ENCODE data around the gene ANP32B.

Gene ANP32B

DNA sequence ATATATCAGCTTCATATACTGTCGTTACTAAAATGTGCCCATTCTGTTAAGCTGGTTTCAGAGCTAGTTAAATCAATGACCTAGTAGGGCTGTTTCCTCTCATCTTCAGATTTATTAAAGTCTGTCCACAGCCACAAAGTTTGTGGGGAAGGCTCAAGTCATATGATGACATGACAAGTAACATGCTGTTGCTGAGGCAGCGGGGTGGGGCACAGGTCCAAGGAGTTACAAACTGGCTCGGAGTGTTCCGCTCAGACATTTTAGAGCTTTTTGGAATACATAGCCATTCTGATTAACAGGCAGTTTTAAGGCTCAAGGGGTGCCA is 2.7 kb upstream of the ANP32B start:
- TF ChIP-seq, protein P1, sequence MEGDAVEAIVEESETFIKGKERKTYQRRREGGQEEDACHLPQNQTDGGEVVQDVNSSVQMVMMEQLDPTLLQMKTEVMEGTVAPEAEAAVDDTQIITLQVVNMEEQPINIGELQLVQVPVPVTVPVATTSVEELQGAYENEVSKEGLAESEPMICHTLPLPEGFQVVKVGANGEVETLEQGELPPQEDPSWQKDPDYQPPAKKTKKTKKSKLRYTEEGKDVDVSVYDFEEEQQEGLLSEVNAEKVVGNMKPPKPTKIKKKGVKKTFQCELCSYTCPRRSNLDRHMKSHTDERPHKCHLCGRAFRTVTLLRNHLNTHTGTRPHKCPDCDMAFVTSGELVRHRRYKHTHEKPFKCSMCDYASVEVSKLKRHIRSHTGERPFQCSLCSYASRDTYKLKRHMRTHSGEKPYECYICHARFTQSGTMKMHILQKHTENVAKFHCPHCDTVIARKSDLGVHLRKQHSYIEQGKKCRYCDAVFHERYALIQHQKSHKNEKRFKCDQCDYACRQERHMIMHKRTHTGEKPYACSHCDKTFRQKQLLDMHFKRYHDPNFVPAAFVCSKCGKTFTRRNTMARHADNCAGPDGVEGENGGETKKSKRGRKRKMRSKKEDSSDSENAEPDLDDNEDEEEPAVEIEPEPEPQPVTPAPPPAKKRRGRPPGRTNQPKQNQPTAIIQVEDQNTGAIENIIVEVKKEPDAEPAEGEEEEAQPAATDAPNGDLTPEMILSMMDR (IDR thresholded peaks at IDR 0.05; ENCODE audit: low read depth, low read length): no peak
- no peaks in the 10 kb centered on the region for H3K27me3 ChIP-seq (ENCODE audit: insufficient read depth, low read depth, severe bottlenecking)
- peaks cover 14% of the 10 kb centered on the region for H3K36me3 ChIP-seq
- peaks cover 5% of the 10 kb centered on the region for H3K9me3 ChIP-seq (ENCODE audit: severe bottlenecking)
- no peak for DNase-seq
- peak overlapping the region; percentile 100 for H3K27ac ChIP-seq
- no peak overlapping the region for H3K4me3 ChIP-seq (ENCODE audit: low read depth, low read length)

DNA sequence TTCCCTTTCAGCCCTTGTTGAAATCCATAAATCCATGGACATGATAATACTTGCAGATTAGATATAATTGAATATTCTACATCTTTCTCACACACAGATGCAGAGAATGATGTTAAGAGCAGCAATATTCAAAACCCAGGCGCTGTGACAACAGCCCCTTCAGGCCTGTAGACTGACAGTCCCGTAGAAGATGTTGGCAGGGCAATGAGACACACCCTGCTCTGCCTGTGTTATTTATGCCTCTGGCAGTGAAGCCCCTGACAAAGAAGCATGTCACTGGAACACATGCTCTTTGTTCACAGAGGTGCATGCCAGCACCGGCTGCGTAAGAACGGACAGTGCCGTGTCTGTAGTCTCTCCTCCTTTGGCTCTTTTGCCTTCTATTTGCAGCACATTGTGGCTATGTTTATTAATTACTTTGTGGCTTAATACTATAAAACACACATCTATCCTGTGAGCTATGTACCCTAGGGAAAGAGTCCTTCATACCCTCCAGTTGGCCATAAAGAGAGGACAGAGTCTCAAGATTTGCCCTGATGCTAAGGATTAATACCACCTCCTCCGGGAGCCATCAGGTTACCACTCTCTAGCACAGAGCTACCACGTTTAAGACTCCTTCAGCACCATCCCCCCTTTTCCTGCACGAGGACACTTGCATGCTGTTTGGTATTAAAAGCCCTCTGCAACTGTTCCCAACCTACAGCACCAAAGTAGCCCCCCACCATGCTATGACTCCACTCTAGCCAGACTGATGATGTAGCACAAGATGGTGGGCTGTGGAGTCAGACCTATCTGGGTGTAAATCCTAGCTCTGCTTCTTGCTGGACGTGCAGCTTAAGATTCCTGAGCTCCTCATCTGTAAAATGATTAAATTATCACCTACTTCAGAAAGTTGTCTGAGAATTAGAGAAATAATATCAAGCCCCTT is 2.0 kb upstream of the ANP32B start:
- DNase-seq: peak; percentile 38
- peak overlapping the region; percentile 88; the same call in 1 of the 2 replicates for H3K4me3 ChIP-seq (ENCODE audit: low read depth, low read length)

DNA sequence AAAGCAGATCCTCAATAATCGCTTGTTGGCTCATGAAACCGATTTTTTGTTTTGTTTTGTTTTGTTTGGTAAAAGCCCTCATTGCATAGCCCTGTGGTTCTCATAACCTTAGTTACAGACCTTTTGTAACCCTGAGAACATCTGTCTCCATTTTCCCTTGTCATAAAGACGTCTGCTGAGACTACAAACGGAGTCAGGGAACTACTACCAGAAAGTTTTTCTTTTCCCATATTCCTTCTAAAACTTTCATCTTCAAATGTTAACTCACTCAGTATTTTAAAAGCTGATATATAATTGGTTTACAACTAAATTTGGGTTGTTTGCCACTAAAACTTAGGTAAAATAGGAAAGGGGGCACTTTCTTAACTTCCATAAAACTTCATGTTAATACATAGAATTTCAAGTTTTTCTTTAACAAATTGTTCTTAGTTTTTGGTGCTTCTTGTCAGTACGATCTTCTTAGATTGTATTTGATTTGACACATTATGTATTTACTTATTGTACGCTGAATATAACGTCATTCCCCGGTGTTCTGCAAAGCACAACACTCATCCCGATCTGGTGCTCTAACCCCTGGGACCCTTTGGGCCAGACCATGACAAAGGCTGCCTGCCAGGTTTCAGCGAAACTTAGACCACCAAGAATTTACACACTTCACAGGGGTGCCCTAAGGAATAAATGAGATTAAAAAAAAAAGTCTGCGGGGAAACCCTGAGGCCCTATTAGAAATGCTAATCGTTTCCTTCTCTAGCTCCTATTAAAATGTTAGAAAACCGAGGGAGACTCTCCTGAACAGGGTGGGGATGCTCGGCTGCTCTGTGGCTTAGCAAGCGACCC is 1.1 kb upstream of the ANP32B start:
- DNase-seq: no peak
- TF ChIP-seq, protein P1 (IDR thresholded peaks at IDR 0.05; ENCODE audit: low read depth, low read length): no peak
- Histone ChIP-seq H3K27ac (peak overlapping the region; percentile 100), H3K4me3 (ENCODE audit: low read depth, low read length) (peak overlapping the region; percentile 88), H3K27me3 (ENCODE audit: insufficient read depth, low read depth, severe bottlenecking) (no peaks in the 10 kb centered on the region), H3K36me3 (peaks cover 17% of the 10 kb centered on the region), H3K9me3 (ENCODE audit: severe bottlenecking) (peaks cover 5% of the 10 kb centered on the region)

More for the DNA sequence above, 2.0 kb upstream of the ANP32B start:
- TF ChIP-seq, protein P1 (IDR thresholded peaks at IDR 0.05; ENCODE audit: low read depth, low read length): no peak
- Histone ChIP-seq H3K36me3 (peaks cover 17% of the 10 kb centered on the region), H3K27ac (peak overlapping the region; percentile 100), H3K27me3 (ENCODE audit: insufficient read depth, low read depth, severe bottlenecking) (no peaks in the 10 kb centered on the region), H3K9me3 (ENCODE audit: severe bottlenecking) (peaks cover 5% of the 10 kb centered on the region)

DNA sequence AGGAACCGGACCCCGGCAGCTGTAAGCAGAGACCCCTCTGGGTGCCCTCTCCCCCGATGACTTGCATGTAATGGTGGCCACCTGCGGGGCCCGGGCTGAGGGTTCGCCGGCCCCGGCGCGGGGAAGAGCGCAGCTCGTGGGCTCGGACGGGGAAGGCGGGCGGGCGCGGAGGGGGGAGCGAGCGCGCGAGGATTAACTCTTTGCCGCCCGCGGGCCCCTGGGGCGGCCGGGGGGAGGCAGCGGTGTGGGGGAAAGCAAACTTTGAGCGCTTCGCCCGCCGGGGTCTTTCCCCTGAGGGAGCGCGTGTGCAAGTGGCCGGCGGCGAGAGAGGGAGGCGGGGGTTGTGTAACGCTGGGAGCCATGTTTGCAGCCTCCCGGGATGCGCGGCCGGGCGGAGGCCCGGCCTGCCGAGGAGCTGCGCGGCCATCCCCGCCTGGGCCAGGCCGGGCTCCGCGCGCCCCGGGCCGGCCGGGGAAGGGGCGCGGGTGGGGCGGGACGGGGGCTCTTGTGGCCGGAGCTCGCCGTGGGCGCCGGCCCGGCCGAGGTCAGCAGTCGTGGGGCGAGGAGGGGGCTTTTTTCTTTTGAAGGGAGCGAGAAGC is 547 bp downstream of the ANP32B start:
- no peaks in the 10 kb centered on the region for H3K27me3 ChIP-seq (ENCODE audit: insufficient read depth, low read depth, severe bottlenecking)
- peak overlapping the region; percentile 88 for H3K4me3 ChIP-seq (ENCODE audit: low read depth, low read length)
- peak overlapping the region; percentile 100 for H3K27ac ChIP-seq
- peaks cover 17% of the 10 kb centered on the region for H3K36me3 ChIP-seq
- H3K9me3 ChIP-seq (ENCODE audit: severe bottlenecking): peaks cover 5% of the 10 kb centered on the region
- TF ChIP-seq, protein P1 (IDR thresholded peaks at IDR 0.05; ENCODE audit: low read depth, low read length): no peak
- peak; percentile 68 for DNase-seq

DNA sequence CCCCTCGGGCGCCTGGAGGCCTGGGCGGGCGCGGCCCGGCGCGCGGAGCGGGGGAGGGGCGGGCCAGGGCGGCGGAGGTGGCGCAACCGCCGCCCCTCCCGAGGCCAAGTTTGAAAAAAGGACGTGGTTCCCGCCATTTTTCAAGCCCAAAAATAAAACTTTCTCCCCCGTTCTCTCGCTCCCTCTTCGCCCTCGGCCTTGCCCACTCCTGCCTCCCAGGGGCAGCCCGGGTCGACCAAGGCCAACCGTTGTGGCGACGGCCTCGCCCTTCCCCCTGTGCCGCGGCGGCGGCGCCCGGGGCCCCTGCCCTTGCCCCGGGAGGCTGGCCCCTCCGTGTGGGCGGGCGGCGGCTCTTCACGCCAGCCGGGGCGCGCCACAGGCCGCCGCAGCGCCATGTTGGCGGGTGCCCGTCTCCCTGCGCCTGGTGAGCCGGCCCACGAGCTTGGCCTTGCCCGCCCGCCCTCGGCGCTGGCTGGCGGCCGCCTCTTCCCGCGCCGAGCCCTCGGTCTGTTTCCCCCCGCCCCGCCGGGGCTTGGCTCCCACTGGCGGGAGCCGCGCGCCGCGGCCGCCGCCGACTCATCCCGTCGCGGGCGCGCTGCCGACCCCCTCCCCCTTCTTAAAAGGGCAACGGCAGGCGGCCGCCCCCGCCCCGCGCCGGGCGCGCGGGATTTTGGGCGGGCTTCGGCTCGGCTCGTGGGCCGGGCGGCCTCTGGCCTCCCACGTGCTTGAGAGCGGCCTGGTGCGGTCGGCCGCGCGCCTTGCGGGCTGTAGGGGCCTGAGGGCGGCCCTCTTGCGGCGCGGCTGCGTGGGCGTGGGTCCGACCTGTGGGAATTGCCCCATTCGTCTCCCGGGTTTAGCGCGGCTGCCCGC is 1.3 kb downstream of the ANP32B start:
- H3K9me3 ChIP-seq (ENCODE audit: severe bottlenecking): peaks cover 5% of the 10 kb centered on the region
- TF ChIP-seq, protein P1 (IDR thresholded peaks at IDR 0.05; ENCODE audit: low read depth, low read length): no peak
- peak overlapping the region; percentile 100 for H3K27ac ChIP-seq
- peak; percentile 86 for DNase-seq
- H3K36me3 ChIP-seq: peaks cover 17% of the 10 kb centered on the region
- peak overlapping the region; percentile 88 for H3K4me3 ChIP-seq (ENCODE audit: low read depth, low read length)
- H3K27me3 ChIP-seq (ENCODE audit: insufficient read depth, low read depth, severe bottlenecking): no peaks in the 10 kb centered on the region

All from WERI-Rb-1 (cell line).